Measurements from ENCODE around the gene KRT8.

Gene KRT8

DNA sequence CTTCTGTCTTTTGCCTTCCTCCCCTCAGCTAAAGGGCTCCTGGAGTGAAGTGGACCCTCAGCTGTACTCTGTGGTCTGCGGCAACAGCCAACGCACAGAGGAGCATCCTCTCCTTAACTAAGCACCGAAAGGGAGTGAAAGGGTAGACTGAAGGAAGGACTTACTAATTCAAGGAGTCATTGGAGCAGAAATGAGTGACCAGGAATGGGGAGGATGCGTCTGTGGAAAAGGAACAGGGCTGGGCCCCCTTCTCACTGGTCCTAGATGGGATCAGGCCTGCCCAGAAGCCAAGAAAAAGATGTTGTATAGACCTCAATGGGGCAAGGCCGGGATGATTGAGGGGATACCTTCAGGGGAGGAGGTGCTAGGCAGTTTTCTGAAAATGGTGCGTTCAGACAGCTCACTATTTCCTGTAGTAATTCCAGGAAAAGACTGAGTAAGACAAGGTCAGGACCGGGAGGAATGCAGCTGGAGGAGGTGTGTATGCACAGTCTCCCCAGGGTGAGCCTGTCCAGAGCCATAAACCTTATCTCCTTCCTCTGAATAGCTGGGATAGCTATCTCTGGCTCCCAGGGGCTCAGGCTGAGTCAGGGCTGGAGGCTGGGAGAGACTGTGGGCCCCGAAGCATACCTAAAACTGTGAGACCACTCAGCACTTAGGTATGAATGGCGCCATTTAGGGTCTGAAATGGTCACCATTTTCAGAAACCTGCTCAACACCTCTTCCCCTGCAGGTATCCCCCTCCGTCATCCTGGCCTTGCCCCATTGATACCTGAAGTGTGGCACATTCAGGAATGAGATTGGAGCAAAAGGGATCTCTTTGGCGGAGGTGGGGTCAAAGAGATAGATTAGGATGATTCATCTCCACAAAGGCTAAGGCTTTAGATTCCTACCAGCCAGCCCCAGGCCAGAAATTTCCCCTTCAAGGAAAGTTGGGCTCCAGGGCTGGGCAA lies 20.2 kb upstream of the KRT8 start:
- no peak for FAIRE-seq

DNA sequence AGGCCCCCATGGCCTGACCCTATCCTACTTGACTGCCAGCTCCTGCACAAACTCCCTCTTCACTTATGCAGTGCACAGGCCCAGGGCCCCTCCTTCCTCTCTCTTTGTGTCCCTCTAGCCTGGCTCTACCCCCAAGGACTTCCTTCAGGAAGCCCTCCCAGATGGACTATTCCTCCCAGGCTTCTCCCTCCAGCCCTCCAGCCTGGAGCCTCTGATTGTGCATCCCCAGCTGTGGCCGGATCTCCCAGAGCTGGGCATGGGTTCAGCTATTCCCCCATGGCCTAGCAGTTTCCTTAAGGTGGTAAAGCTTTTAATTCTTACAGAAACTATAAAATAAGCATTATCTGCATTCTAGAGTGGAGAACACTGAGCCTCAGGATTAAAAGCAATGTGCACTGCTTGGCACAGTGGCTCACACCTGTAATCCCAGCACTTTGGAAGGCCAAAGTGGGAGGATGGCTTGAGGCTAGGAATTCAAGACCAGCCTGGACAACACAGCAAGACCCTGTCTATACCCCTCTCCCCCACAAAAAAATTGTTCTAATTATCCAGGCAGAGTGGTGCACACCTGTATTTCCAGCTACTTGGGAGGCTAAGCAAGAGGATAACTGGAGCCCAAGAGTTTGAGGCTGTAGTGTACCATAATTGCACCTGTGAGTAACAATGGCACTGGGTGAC lies 16.8 kb upstream of the KRT8 start:
- no peak for FAIRE-seq

DNA sequence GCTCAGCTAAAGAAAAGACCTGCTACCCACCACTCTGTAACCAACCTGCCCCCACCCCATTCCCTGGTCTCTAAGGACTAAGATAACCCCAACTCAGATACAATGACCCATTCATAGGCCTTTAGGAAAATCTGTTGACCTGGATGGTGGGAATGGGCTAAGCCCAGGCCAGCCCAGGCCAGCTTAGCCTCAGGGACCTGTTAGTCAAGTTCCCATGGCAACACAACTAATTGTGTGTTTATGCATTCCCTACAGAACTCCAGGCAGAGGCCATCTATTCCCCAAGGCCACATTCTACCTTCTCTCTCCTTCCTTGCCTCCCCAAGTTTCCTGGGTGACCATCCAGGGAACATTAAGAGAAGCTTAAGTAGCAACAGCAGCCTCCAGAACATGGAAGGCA lies 16.1 kb upstream of the KRT8 start:
- FAIRE-seq = no peak

DNA sequence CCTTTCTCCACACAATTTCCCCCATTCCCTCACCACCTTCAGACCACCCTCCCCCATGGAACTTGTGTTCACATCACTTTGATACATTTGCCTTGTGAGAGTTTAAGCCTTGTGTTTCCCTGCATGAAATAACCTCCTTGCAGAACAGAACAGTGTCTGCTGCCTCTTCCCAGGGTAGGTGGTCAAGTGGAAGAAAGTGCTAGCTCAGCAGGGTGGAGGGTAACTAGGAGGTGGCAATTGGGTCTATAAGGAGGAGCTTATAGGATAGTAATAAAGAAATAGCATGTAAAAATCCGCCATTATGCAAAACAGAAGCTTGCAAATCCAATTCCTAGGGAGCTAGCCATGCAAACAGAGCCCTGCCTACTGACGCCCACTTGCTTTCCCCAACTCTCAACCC lies 13.9 kb upstream of the KRT8 start:
- FAIRE-seq = no peak

DNA sequence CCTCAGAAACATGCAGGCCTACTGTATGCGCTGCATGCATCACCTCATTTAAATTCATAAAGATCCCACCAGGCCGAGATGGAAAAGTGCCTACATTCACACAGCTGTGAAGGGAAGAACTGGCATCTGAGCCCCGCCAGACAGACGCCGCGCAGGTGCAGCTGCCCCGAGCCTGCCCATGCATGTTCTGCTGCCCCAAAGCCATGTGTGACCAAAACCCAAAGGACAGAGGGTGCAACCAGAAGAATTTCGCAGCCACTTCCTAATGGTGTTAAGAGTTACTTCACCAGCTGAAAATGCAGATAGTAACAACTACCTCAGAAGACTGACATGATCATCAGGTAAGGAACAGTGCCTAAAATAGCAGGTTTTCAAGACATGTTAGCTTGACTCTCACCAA lies 13.5 kb upstream of the KRT8 start:
- FAIRE-seq = no peak

DNA sequence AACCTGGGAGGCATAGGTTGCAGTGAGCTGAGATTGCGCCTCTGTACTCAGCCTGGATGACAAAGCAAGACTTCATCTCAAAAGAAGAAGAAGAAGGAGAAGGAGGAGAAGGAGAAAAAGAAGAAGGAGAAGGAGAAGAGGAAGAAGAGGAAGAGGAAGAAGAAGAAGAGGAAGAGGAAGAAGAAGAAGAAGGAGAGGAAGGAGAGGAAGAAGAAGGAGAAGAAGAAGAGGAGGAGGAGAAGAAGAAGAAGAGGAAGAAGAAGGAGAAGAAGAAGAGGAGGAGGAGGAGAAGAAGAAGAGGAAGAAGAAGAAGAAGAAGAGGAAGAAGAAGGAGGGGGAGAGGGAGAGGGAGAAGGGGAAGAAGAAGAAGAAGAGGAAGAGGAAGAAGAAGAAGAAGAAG lies 12.9 kb upstream of the KRT8 start:
- FAIRE-seq = no peak

DNA sequence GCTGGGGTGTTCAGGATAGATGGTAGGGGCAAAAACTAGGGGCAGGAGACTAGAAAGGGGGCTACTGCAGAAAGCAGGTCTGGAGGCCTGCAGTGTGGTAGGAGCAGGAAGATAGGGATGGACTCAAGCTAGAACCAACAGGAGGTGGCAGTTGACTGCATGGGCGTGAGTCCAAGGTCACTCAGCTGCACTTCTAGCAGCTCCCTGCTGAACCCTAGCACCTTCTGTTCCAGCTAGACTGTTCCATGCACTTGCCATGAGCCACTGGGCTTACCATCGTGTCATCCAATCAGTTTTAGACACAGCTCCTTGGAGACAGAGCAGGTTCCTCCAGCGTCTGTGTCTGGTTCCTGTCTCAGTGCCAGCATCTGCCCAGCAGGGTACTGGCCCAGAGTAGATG lies 11.3 kb upstream of the KRT8 start:
- FAIRE-seq = no peak

DNA sequence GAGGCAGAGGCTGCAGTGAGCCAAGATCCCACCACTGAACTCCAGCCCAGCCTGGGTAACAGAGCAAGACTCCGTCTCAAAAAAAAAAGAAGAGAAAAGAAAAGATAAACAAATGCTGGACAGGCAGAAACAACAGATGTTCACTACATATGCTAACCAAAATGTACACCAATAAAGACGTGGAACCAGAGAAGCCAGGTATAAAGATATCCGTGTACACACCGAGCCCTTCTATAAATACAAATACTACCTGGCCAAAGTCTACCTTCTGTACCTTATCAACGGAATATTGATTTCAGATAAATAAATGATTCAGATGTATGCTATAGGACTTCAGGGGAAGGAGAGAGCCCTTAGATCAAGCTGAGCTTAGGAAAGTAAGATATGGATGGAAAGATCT lies 10.8 kb upstream of the KRT8 start:
- FAIRE-seq = no peak

DNA sequence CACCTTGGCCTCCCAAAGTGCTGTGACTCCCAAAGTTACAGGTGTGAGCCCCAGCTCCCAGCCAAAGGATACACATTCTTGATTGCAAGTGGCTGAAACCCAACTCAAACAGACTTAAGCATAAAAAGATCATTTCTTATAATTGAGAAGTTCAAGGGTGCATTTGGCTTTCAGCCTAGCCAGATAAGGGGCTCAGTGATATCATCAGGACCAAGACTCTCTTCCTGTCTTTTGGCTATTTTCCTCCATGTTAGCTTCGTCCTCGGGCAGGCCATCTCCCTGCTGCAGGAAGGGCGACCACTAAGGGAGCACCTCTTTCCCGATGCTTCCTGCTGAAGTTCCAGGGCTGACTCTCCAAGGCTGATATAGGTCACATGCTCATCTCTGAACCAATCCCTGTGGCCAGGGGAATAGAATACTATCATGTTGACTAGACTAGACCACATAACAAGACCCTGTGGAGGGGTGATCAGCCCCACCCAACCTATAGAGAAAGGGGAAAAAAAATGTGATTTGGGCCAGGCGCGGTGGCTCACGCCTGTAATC lies 9.8 kb upstream of the KRT8 start:
- FAIRE-seq = no peak

DNA sequence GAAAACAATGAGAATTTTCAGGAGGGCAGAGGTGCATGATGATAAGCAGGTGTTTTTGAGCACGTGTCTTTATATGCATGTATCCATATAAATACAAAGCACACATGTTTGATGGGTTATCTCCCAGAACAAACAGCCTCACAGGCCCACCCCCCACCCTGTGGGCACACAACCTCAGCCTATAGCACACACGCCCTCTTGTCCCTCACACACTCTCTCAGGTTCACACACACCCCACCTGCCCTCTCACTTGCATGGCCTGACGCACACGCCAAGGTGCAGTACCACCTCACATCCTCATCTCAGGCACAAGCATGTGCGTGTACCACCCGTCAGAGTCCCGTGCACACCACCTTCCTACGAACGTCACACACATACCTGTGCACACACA lies 8.6 kb upstream of the KRT8 start:
- FAIRE-seq = no peak

DNA sequence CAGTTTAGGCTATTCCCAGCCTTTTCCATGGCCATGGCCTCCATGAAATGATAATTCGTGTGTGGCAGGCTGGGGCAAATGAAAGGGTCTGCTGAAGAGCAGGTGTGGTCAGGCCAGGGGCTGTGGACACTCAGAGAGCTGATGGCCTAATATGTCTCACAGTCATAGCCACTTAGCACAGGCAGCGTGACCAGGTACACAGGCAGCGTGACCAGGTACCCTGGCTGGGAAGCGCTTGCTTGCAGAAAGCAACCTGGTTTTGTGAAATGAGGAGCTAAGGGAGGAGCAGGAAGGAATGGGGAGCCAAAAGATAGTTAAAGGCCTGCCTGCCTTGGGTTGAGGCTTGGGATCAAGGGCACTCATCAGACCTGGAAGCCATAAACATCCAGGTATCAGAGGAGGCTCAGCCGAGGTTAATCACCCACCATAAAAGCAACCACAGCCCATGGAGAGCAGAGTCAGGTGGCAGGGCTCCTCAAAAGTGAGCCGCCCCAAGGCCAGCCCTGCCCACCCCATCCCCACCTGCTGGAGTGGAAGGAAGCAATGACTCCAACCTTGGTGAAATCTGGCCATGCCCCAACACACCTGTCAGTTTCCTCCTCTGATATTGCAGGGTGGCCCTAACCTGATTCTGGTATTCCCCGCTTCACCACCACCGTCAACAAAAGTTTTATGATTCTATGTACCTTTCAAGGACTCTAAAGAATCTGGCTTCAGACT lies 8.0 kb upstream of the KRT8 start:
- no peak for FAIRE-seq

DNA sequence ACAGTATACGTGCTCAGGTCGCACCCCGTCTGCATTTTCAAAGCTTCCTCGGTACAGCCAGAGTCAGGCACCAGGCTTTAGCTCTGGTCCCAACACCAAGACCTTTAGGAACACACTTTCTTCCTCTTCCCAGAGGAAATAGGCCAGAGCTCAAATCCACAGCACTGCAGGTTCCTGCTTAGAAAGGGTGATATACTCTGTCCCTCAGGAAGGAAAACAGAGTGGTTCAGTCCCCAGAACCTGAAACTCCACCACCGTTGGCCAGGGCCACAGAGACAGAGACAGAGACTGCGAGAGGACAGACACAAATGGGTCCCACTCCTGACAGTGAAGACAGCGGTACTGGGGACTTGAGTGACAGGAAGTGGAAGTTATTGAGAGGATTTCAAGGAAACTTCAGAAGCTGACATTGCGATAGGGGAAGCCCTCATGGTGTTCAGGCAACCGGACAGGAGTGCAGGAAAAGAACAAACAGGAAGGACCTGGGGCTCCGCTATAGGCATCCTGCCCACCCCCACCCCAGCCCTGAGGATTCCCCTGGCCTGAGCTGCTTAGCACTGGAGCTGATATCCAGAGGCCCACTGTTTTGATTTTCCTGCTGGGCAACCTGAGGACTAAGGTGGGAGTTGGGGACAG lies 5.5 kb upstream of the KRT8 start:
- no peak for FAIRE-seq

DNA sequence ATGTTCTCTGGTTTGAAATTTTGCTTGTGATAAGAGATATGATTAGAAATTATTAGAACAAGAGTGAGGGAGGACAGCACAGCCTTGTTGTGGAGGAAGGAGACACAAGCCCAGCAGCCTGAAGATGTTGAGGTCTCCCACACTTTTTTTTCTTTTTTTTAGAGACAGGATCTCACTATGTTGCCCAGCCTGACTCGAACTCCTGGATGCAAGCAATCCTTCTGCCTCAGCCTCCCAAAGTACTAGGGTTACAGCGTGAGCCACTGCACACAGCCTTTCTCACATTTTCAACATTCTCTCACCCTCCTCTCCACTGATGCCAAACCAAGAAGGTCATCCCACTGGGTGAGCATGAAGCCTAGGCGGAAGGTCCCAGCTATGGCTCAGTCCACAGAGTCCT lies 4.9 kb upstream of the KRT8 start:
- FAIRE-seq = no peak

DNA sequence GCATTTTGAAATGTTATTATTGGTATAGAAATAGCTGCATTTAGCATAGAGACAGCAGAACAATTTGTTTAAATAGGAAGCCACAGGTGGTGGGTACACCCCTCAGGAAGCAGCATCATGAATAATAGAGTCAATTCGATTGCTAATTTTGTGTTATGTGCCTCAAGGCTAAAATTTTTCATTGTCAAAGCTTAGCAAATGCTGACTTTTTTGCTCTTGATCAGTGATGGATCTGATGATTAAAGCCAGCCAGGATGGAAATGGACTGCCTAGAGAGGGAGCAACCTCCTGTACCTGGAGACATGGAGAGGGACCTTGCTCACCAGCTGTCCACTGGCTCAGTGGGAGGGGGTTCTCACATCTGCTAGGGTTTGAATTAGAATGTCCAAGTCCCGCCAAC lies 4.5 kb upstream of the KRT8 start:
- FAIRE-seq = no peak

DNA sequence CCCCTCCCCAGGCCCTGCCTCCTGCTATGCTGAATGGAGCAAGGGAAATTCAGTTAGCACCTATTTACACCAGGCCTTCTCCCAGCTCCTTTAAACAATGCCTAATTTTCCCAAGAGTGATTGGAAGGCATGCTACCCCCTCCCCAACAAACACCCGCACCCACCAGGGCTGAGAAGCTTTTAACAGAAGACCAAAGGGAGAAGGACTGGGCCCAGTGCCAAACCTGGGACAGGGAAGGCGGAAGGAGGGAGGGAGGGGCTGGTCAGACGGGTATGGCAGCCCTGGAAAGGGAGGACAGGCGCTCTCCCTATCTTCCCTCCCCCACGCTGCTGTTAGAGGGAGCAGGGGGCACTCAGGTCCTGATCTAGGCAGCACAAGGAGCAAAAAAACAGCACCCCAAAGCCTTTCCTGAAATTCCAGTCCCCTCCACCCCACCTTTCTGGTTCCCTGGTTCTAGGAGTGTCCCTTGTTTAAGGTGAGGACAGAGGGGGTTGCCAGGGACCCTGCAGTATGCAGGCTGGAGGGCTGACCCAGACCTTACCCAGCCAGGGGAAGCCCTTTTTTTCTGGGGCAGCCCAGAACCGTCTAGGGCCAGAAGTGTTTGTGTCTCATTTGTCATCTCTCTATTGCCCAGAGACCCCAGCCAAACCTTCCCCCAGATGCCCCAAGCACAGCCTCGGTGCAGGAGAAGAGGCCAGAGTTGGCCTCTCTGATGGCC lies 2.4 kb upstream of the KRT8 start:
- no peak for FAIRE-seq

DNA sequence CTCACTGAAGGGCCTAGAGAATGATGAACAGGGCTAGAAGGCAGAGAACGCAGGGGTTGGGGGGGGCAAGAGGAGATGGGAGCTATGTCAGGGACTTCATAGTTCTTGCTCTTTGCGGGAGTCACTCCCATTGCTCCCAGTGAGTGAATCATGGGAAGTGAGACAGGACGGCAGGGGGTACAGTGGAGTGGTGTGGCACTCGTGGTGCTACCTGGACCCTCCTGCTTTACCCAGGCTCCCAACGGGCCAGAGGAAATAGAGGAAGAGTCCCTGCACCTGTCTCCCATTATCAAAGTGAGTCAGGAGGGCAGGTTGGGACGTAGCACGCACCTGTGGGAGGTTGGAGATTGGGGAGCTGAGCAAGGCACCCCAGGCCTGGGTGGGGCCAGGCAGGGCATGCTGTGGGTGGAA lies 1.3 kb upstream of the KRT8 start:
- FAIRE-seq = no peak

DNA sequence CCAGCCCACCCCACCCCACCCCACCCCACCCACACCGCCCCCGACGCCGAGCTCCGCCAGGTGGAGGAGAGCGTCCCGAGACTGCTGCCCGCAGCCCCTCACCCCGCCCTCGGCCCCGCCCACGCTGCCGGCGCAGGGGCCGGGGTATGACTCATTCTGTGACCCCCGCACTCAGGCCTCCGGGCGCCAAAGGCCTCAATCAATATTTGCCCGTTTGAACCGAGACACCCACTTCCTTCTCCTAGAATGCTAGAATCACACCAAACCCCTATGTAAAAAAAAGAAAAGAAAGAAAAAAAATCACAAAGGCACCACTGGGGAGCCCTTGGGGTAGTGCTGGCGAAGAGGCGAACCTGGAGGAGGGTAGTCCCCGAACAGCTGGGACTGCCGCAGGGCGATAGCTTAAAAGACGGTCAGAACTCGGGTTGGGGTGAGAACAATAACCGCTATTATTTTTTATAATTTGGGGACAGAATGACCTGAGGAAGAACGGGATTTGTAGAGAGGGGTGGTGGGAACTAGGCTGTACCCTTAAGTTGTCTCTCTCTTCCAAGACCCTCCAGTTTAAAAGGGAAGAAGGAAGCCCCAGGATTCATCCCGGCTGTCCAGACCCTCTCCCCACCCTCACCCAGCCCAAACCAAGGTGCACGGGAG lies 894 bp downstream of the KRT8 start:
- FAIRE-seq = no peak

DNA sequence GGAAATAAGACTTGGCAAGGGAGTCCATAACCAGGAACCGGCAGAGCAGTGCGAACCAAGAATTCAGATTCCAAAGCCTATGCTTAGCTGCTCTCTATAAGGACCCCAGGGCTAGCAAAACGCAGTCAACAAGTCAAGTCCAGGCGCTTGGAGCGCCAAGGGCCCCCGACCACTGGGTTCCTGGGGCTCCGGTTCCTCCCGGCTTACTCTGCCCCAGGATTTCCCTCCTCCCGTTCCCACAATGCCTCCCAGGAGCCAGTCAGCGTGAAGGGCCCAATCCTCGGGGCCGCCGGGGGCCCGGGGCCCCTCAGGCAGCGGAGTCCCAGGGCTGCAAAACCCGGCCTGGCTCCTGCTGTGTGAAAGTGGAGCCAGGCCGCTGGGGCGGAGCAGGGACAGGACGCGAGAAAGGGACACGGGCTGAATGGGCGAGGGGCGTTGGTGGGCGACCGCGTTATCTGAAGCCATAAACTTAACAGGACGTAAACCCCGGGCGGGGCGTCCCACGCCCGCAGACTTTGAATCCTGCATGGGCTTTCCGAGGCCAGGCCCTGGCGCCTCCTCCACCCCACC lies 1.5 kb downstream of the KRT8 start:
- no peak for FAIRE-seq

DNA sequence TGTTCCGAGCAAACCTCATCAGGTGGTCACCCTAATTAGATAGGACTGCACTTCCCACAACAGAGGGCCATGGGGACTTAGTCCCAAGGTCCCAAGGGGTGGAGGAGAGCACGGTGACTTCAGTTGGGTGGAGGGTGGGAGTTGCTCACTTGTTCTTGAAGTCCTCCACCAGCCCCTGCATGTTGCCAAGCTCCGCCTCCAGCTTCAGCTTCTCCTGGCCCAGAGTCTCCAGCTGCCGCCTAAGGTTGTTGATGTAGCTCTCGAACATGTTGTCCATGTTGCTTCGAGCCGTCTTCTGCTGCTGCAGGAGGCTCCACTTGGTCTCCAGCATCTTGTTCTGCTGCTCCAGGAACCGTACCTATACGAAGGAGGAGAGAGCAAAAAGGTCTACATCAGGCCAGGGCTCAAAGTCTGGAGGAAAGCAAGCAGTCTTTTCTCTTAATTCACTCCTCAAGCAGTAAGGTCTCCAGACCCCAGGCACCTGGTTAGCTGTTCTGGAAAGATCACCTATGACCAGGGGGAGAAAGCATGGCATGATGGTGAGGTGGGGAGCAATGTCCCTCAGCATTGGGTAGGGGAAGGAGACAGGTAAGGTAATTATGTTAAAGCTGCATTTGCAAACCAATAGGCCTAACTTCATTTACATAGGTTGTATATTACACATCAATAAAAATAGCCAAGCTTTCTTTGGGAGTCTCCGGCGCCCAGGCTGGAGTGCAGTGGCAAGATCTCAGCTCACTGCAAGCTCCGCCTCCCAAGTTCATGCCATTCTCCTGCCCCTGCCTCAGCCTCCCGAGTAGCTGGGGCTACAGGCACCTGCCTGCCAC lies 2.9 kb downstream of the KRT8 start:
- FAIRE-seq = no peak

DNA sequence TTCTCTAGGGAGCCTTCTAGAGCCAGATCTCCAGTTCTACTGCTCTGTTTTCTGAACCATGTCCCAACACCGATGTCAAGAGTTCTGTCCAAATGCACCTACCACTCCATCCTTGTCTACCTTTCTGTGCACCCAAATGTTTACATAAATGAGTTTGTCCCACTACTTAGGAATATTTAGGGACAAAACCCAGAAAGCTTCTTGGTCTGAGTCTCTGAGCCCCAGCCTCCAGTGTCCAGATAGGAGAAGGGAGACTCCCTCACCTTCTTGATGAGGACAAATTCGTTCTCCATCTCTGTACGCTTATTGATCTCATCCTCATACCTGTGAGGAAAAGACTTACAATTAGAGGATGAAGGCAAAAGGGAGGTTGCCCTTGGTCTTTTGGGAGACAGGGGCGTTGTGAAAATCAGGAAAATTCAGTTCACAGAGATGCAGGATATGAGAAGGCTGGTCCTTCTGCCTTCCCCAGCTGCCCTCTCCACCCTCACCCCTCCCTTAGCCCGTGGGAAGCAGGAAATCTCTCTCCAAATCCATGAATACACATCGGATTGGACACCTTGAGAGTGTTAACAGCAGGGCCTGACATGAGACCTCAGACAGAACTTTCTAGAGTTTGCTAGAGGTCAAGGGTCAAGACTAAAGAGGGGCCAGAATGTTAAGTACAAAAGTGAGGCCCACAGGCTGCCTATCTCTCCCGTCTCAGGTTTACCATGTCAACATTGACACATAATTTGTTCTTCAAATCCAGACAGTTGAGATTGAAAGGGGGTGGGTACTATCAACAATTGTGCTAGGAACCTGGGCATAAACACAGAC lies 3.8 kb downstream of the KRT8 start:
- no peak for FAIRE-seq
